SK-N-SH (cell line): Measurements from ENCODE around the gene CST9. TPM values are rescaled to one million over a fixed set of nuclear protein-coding genes. Genes with fewer than 3 reads are reported as not detected.

Experiments used
- CTCF ChIA-PET: fragments of 300-600, 350-600 bp; formaldehyde crosslinking; extraction: SDS; loops from one replicate; lab custom pipeline; 2021; lab: Yijun Ruan, JAX
- POLR2A ChIA-PET: fragments of 350-600 bp; sonication (Branson Sonifier 250); formaldehyde crosslinking; extraction: SDS; loops from one replicate; lab custom pipeline; 2020; ENCODE audit warnings: antibody characterized with exemption, inconsistent platforms; lab: Yijun Ruan, JAX
- DNase-seq: peaks from one replicate; pipeline ENCODE4 v3.0.0; 2012
- H2AFZ ChIP-seq: fragments of 200-600 bp; sonication (generic); 2 replicates; pipeline ENCODE4 v1.8.1; 2016; ENCODE audit warnings: antibody characterized with exemption, mild to moderate bottlenecking, low read depth
- H3F3A ChIP-seq: fragments of 200-600 bp; sonication (generic); replicated peaks from 2 replicates; pipeline ENCODE3; 2016; ENCODE audit warnings: antibody characterized with exemption, mild to moderate bottlenecking; ENCODE audit not compliant: insufficient read depth
- H3K27ac ChIP-seq, 2 experiments: fragments of 200-500 bp in 1 of 2; fragments of 200-600 bp in 1 of 2; sonication (Bioruptor generic) in 1 of 2; sonication (generic), shearing (Covaris generic) in 1 of 2; 2 replicates each; pipeline versions ENCODE4 v1.5.1 to v1.6.1; 2014 to 2016; ENCODE audit warnings: low read depth in 2 of 2, inconsistent platforms in 1 of 2, low read length in 1 of 2, mild to moderate bottlenecking in 1 of 2, mixed read lengths in 1 of 2
- H3K27me3 ChIP-seq: fragments of 200-600 bp; sonication (generic), shearing (Covaris generic); 2 replicates; pipeline ENCODE4 v1.6.1; 2016; ENCODE audit warnings: mixed run types; ENCODE audit not compliant: insufficient read depth
- H3K36me3 ChIP-seq, 2 experiments: fragments of 200-500 bp in 1 of 2; fragments of 200-600 bp in 1 of 2; sonication (Bioruptor generic) in 1 of 2; sonication (generic) in 1 of 2; replicated peaks in 1 of 2; 2 replicates each; pipeline versions ENCODE3 to v1.5.1; 2014 to 2016; ENCODE audit warnings: low read length in 1 of 2, mild to moderate bottlenecking in 1 of 2; ENCODE audit not compliant: insufficient read depth in 2 of 2, control insufficient read depth in 1 of 2
- H3K4me1 ChIP-seq, 2 experiments: fragments of 200-500 bp in 1 of 2; fragments of 200-600 bp in 1 of 2; sonication (Bioruptor generic) in 1 of 2; sonication (generic), shearing (Covaris generic) in 1 of 2; 2 replicates each; pipeline versions ENCODE4 v1.5.1 to v1.6.1; 2014 to 2016; ENCODE audit warnings: low read depth in 1 of 2, low read length in 1 of 2, mixed run types in 1 of 2; ENCODE audit not compliant: insufficient read depth in 2 of 2, control insufficient read depth in 1 of 2
- H3K4me2 ChIP-seq: fragments of 200-600 bp; sonication (generic), shearing (Covaris generic); 2 replicates; pipeline ENCODE4 v1.6.1; 2017; ENCODE audit warnings: mixed run types
- H3K4me3 ChIP-seq, 2 experiments: fragments of 200-500 bp in 1 of 2; fragments of 200-600 bp in 1 of 2; sonication (Bioruptor generic) in 1 of 2; sonication (generic), shearing (Covaris generic) in 1 of 2; 2 replicates each; pipeline versions ENCODE4 v1.5.1 to v1.8.1; 2014 to 2016; ENCODE audit warnings: low read depth in 2 of 2, inconsistent platforms in 1 of 2, low read length in 1 of 2, mild to moderate bottlenecking in 1 of 2, mixed read lengths in 1 of 2, moderate library complexity in 1 of 2
- H3K79me2 ChIP-seq: fragments of 200-600 bp; sonication (generic); 2 replicates; pipeline ENCODE4 v1.8.1; 2017; ENCODE audit warnings: mild to moderate bottlenecking; ENCODE audit not compliant: insufficient read depth
- H3K9ac ChIP-seq: fragments of 200-600 bp; sonication (generic); 2 replicates; pipeline ENCODE4 v1.6.1; 2017; ENCODE audit warnings: mixed run types
- H3K9me2 ChIP-seq: fragments of 200-600 bp; sonication (generic); 2 replicates; pipeline ENCODE4 v1.6.1; 2017; ENCODE audit warnings: mixed run types
- H3K9me3 ChIP-seq: fragments of 200-600 bp; sonication (generic); 2 replicates; pipeline ENCODE4 v1.6.1; 2017; ENCODE audit warnings: mixed run types, mild to moderate bottlenecking, moderate library complexity
- H4K20me1 ChIP-seq: fragments of 200-600 bp; sonication (generic); 2 replicates; pipeline ENCODE4 v1.6.1; 2017; ENCODE audit warnings: mild to moderate bottlenecking, mixed run types; ENCODE audit not compliant: insufficient read depth
- ELF1 ChIP-seq: IDR thresholded peaks from 2 replicates; pipeline ENCODE4 v1.4.0; 2012
- EZH2phosphoT487 ChIP-seq: fragments of 200-600 bp; sonication (generic); IDR thresholded peaks from 2 replicates; pipeline ENCODE4 v1.6.1; 2017; ENCODE audit warnings: low read depth, mixed run types, mild to moderate bottlenecking, antibody characterized with exemption, moderate library complexity, borderline replicate concordance
- FOSL2 ChIP-seq: IDR thresholded peaks from 2 replicates; pipeline ENCODE4 v1.4.0; 2012; ENCODE audit warnings: low read depth, mild to moderate bottlenecking, moderate library complexity, borderline replicate concordance
- FOXM1 ChIP-seq: IDR thresholded peaks from 2 replicates; pipeline ENCODE4 v1.4.0; 2012; ENCODE audit warnings: low read depth, mild to moderate bottlenecking
- GABPA ChIP-seq: IDR thresholded peaks from 2 replicates; pipeline ENCODE4 v1.4.0; 2012; ENCODE audit warnings: low read depth, mild to moderate bottlenecking
- JUND ChIP-seq: IDR thresholded peaks from 2 replicates; pipeline ENCODE4 v1.4.0; 2012
- MEF2A ChIP-seq: IDR thresholded peaks from 2 replicates; pipeline ENCODE4 v1.4.0; 2012; ENCODE audit warnings: low read depth, borderline replicate concordance
- NRF1 ChIP-seq: IDR thresholded peaks from 2 replicates; pipeline ENCODE4 v1.6.1; 2012; ENCODE audit warnings: low read depth, mild to moderate bottlenecking, low read length
- POLR2AphosphoS5 ChIP-seq: IDR thresholded peaks from 2 replicates; pipeline ENCODE4 v1.6.1; 2012; ENCODE audit warnings: low read depth, low read length
- RAD21 ChIP-seq: IDR thresholded peaks from 2 replicates; pipeline ENCODE4 v1.6.1; 2012; ENCODE audit warnings: mild to moderate bottlenecking, low read length
- RCOR1 ChIP-seq: fragments of 150-350 bp; IDR thresholded peaks from 2 replicates; pipeline ENCODE4 v1.6.1; 2017; ENCODE audit warnings: antibody characterized with exemption, low read length
- RFX5 ChIP-seq: IDR thresholded peaks from 2 replicates; pipeline ENCODE4 v1.6.1; 2012; ENCODE audit warnings: mild to moderate bottlenecking, improper control_type of control experiment, low read length
- RXRA ChIP-seq: IDR thresholded peaks from 2 replicates; pipeline ENCODE4 v1.4.0; 2012; ENCODE audit warnings: low read depth, mild to moderate bottlenecking, borderline replicate concordance
- SMC3 ChIP-seq: IDR thresholded peaks from 2 replicates; pipeline ENCODE4 v1.6.1; 2012; ENCODE audit warnings: low read depth, low read length, improper control_type of control experiment
- TAF1 ChIP-seq: IDR thresholded peaks from 2 replicates; pipeline ENCODE4 v1.6.1; 2012; ENCODE audit warnings: low read depth, mild to moderate bottlenecking, low read length, moderate library complexity, borderline replicate concordance
- TCF12 ChIP-seq: IDR thresholded peaks from 2 replicates; pipeline ENCODE4 v1.4.0; 2012
- TEAD4 ChIP-seq: IDR thresholded peaks from 2 replicates; pipeline ENCODE4 v1.4.0; 2012; ENCODE audit warnings: mild to moderate bottlenecking, borderline replicate concordance; ENCODE audit not compliant: insufficient read depth
- USF1 ChIP-seq: IDR thresholded peaks from 2 replicates; pipeline ENCODE4 v1.4.0; 2012; ENCODE audit warnings: low read depth, borderline replicate concordance
- USF2 ChIP-seq: fragments of 150-350 bp; IDR thresholded peaks from 2 replicates; pipeline ENCODE4 v1.6.1; 2017; ENCODE audit warnings: antibody characterized with exemption, low read length, low read depth, borderline replicate concordance
- YY1 ChIP-seq: IDR thresholded peaks from 2 replicates; pipeline ENCODE4 v1.4.0; 2012; ENCODE audit warnings: low read depth, mild to moderate bottlenecking
- WGBS: methylation state at CpG from one replicate; pipeline ENCODE4 v1.1.6; 2017; ENCODE audit warnings: low lambda C conversion rate; 5-methylcytosine and 5-hydroxymethylcytosine counted together
- polyA plus RNA-seq, 3 experiments: library from polyadenylated mRNA; depleted of rRNA; stranded (reverse); fragments of >200 nt; gene quantifications; 2 replicates each; pipeline ENCODE4 v1.2.3, GENCODE V29; 2012

Gene CST9
- polyA plus RNA-seq, 1 of the 3 experiments (the other 2 are of a cell fraction) = not detected

DNA sequence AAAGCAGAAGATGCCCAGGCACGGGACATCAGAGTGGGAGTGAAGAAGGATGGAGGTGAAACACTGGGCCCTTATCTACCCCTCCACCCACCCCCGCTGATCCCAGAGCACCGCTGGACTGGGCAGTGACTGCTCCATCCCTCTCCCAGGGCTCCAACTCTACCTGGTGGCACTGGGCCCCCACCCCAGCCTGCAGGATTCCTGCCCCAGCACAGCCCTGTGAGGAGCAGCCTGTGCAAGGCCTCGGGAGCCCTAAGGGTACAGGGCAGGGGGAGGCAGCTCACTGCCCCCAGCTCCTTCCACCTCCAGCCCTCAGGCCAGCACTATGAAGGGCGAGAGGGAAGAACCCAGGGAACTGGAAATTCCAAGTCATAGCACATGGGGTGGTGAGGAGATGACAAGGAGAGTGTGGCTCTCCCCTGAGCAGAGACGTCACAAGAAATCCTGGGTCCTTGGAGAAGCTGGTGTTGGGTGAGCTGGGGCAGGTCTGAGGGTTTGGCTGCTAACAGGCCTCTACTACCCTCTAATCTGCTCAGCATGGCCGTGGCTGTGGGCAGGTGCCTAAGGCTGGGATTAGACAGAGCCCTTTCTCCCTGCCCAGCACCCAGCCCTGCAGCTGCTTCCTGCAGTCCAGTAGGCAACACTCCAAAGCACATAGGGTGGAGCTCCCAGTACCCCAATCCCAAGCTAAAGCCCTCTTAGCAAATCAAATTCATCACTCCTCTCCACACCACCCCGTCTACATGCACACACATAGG, 28.5 kb upstream of the CST9 start:
- Histone ChIP-seq H3K9me3 (no peaks in the 10 kb centered on the region), H3K4me3 (no peak overlapping the region), H3K4me1 (peaks cover 4 to 10% of the 10 kb centered on the region in 2 experiments; a peak in 1 of 4 replicates), H3K27ac (no peak overlapping the region), H3F3A (no peaks in the 10 kb centered on the region), H3K79me2 (peaks cover 22% of the 10 kb centered on the region), H2AFZ (no peak overlapping the region), H3K9me2 (no peaks in the 10 kb centered on the region), H3K27me3 (no peaks in the 10 kb centered on the region), H3K4me2 (no peak overlapping the region), H3K36me3 (peaks cover 0 to 13% of the 10 kb centered on the region in 2 experiments), H4K20me1 (peaks cover 7% of the 10 kb centered on the region; the same call in 1 of the 2 replicates), H3K9ac (no peak overlapping the region)
- 81% methylated on average over 7 of the region's 8 CpGs for WGBS
- TF ChIP-seq RFX5 (no peak), YY1 (no peak), RAD21 (no peak), RCOR1 (no peak), RXRA (no peak), JUND (no peak), FOXM1 (no peak), NRF1 (no peak), USF2 (no peak), TEAD4 (no peak), ELF1 (no peak), POLR2AphosphoS5 (no peak), MEF2A (no peak), TAF1 (no peak), EZH2phosphoT487 (no peak), GABPA (no peak), USF1 (no peak), FOSL2 (no peak), TCF12 (no peak), SMC3 (no peak)
- POLR2A ChIA-PET = no interaction called here
- DNase-seq = no peak
- CTCF ChIA-PET = no interaction called here
